GM19193 (cell line): ENCODE measurements around the gene RPA4.

Experiments used
- POLR2A ChIP-seq: IDR thresholded peaks from 4 replicates; pipeline ENCODE4 v1.6.1; 2011; ENCODE audit not compliant: insufficient read depth, insufficient read length; ENCODE audit errors: extremely low read depth

RPA4 gene

GRCh38 chrX:96883608-96884007 is at the start of gene RPA4:
TSS of gene RPA4 (plus strand) at chrX:96883908. CDS start at chrX:96884311, 403 bp downstream.
- TF ChIP-seq POLR2A = no peak

GRCh38 chrX:96834137-96834536 is 49.6 kb upstream of the RPA4 start:
- no peak for TF ChIP-seq POLR2A

- no peak for TF ChIP-seq POLR2A
Measured at GRCh38 chrX:96835660-96836289, 47.9 kb upstream of the RPA4 start.

- no peak for TF ChIP-seq POLR2A
Measured at GRCh38 chrX:96837808-96838207, 45.9 kb upstream of the RPA4 start.

- no peak for TF ChIP-seq POLR2A
Measured at GRCh38 chrX:96838537-96838936, 45.2 kb upstream of the RPA4 start.

- TF ChIP-seq POLR2A = no peak
Measured at GRCh38 chrX:96841325-96841724, 42.4 kb upstream of the RPA4 start.

- TF ChIP-seq POLR2A = no peak
Measured at GRCh38 chrX:96843566-96843965, 40.1 kb upstream of the RPA4 start.

- TF ChIP-seq POLR2A = no peak
Measured at GRCh38 chrX:96846841-96847240, 36.9 kb upstream of the RPA4 start.

- no peak for TF ChIP-seq POLR2A
Measured at GRCh38 chrX:96861218-96861617, 22.5 kb upstream of the RPA4 start.

- TF ChIP-seq POLR2A = no peak
Measured at GRCh38 chrX:96861661-96862060, 22.0 kb upstream of the RPA4 start.

GRCh38 chrX:96884027-96884426 is 319 bp downstream of the RPA4 start:
- no peak for TF ChIP-seq POLR2A

GRCh38 chrX:96889726-96890125 is 6.0 kb downstream of the RPA4 start:
- TF ChIP-seq POLR2A = no peak

GRCh38 chrX:96906741-96907140 is 23.0 kb downstream of the RPA4 start:
- no peak for TF ChIP-seq POLR2A

- no peak for TF ChIP-seq POLR2A
Measured at GRCh38 chrX:96907516-96908272, 24.0 kb downstream of the RPA4 start.

- TF ChIP-seq POLR2A = no peak
Measured at GRCh38 chrX:96909291-96909690, 25.6 kb downstream of the RPA4 start.

GRCh38 chrX:96918864-96919263 is 35.2 kb downstream of the RPA4 start:
- TF ChIP-seq POLR2A = no peak
